ENCODE data around the gene ERFE.
"Not testable (repeated sequence)": the region's sequence is repeated elsewhere in the genome, so short reads cannot be mapped to it uniquely, and the experiment has no call there.

Gene ERFE

GRCh38 chr2:238169708-238170251 is 11.0 kb downstream of the ERFE start:
- DNase-seq (ENCODE audit: low read depth): peak; percentile 96

DNA sequence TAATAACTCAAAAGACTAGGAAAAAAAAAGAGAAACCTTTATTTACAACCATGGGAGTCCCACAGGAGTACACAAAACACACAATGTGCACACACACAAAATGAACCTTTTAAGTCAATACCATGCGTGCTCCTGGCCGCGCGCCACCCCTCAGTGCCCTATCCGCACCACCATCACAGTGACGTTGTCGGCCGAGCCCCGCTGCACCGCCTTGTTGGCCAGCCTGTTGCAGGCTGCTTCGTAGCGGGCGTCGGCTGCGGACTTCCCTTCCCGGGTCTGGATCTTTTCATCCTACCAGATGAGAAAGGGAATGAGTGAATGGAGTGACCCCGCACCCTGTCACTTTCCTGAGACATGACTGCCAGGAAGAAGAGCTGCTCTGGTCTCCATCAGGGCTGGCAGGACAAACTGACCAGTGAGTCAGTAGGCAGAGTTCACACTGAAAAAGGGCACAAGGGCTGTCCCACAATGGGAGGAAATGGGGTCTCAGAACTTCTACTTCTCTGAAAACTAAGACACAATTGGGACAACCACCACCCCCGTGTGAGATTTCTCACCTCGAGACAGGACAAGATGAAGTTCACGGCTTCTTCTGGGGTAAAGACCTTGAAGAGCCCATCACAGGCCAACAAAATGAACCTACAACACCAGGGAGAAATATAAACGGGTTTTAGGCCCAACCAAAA is 11.8 kb downstream of the ERFE start:
- no peak for DNase-seq (ENCODE audit: low read depth)

DNA sequence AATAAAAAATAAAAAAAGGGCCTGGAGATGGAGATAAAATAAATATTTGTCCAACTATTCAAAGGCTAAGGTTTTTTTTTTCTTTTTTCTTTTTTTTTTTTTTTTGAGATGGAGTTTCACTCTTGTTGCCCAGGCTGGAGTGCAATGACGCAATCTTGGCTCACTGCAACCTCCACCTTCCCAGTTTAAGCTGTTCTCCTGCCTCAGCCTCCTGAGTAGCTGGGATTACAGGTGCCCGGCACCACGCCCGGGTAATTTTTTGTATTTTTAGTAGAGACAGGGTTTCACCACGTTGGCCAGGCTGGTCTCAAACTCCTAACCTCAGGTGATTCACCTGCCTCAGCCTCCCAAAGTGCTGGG is 12.3 kb downstream of the ERFE start:
- not testable (repeated sequence) for DNase-seq (ENCODE audit: low read depth)

- no peak for DNase-seq (ENCODE audit: low read depth)
Measured at GRCh38 chr2:238171575-238172187, 12.9 kb downstream of the ERFE start.

- no peak for DNase-seq (ENCODE audit: low read depth)
Measured at GRCh38 chr2:238172439-238172838, 13.7 kb downstream of the ERFE start.

- DNase-seq (ENCODE audit: low read depth): no peak
Measured at GRCh38 chr2:238173692-238174091, 14.9 kb downstream of the ERFE start.

DNA sequence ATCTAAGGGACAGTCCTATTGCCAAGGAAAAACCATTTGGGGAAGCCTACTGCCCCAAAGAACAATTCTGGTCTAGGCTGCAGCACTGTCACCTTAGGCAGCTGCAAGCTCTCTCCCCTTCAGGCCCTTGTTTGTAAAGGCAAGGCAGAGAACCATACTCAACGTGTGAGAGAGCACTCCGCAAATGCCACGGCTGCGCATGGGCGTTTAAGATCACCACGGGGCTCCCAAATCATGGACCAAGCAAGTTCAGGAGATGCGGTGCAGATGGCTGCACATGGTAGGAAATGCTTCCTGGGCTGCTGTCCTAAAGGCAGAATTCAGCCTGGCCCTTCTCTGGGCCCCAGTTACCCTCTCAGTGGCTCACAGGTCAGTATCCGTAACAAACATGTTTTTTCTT is 15.5 kb downstream of the ERFE start:
- no peak for DNase-seq (ENCODE audit: low read depth)

DNA sequence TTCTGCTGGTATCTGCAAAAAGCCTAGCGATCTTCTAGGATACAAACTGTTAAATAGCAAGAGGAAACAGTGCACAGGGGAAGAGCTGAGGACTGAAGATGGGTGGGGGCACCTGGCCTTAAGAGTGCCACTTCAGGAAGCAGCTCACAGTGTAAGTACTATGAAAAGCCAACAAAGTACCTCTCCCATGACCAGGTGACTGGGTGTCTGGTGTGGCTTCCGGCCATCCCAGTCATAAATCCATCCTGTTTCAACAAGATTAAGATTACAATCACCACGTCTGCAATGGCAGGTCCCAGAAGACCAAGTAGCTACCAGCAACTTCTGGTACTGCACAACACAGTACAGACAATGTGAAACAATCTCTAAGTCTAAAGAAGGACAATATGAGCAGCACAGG is 15.9 kb downstream of the ERFE start:
- DNase-seq (ENCODE audit: low read depth): no peak

- DNase-seq (ENCODE audit: low read depth): no peak
Measured at GRCh38 chr2:238176613-238177012, 17.8 kb downstream of the ERFE start.

- no peak for DNase-seq (ENCODE audit: low read depth)
Measured at GRCh38 chr2:238180554-238180953, 21.8 kb downstream of the ERFE start.

DNA sequence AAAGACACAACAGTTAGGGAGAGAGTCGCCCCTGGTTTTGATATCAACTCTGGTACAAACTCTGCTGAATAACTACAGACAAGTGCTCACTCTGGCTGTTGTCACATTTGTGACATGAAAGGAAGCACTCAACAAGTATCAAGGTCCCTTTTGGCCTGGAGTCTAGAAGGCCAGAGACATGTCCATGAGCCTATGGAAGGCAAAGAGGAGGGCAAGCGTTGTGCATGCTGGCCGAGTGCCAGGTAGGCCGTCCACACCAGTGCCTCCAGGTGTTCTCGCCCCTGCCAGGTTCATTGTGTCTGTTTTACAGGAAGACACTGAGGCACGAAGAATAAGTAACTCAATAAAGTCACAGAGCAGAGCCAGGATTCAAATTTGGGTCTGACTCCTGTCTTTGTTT is 23.6 kb downstream of the ERFE start:
- DNase-seq (ENCODE audit: low read depth): no peak

GRCh38 chr2:238183821-238184220 is 25.1 kb downstream of the ERFE start:
- no peak for DNase-seq (ENCODE audit: low read depth)

DNA sequence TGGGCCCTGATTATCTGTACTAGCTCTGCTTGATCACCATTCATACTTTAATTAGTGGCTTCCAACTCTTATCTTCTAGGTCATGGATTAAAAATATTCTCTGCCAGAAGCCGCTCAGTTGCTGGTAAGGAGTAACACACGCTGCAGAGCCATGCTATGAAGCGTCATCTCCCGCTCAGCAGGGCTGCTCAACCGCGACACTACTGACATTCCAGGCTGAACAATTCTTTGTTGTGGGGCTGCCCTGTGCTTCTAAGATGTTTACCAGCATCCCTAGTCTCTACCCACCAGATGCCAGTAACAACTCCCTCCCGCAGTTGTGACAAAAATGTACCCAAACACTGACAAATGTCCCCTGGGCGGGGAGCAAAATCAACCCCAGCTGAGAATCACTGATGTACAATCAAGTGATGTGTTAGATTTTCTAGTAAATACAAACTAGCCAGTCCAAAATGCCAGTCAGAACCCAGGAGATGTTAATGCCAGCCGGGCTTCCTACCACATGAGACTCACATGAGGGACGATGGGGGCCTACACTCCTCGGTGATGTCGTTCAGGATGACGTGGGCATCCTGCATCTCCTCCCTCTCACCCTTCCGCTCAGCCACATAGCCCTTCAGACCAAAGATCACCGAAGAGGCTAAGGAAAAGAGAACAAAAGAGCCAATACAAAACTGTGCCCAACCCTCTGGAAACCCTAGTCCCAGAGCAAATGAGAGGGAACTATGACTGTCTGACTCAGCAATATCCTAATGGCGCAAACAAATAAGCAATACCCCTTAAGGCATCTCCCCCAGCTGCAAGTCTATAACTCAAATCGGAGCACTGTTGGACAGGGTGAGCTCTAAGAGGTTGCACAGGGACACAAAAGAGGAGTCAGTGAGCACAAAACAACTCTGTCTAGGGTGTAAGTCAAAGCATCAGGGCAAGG is 29.1 kb downstream of the ERFE start:
- DNase-seq (ENCODE audit: low read depth): no peak

DNA sequence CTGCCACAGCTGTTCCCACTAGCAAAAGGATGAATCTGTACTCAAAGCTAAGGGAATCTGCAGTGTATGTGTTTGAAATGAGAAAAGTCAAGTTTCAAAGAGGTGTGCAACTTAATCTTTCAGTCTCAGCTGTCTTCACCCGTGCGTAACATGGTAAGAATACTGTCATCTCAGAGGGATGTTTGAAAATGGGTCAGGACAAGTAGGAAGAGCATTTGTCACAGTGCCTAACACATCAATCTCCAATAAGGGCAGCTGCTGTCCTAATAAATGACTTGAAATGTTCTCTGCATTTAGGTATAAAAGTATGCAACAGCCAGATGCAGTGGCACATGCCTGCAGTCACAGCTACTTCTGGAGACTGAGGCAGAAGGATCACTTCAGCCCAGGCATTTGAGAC is 31.7 kb downstream of the ERFE start:
- DNase-seq (ENCODE audit: low read depth): no peak

DNA sequence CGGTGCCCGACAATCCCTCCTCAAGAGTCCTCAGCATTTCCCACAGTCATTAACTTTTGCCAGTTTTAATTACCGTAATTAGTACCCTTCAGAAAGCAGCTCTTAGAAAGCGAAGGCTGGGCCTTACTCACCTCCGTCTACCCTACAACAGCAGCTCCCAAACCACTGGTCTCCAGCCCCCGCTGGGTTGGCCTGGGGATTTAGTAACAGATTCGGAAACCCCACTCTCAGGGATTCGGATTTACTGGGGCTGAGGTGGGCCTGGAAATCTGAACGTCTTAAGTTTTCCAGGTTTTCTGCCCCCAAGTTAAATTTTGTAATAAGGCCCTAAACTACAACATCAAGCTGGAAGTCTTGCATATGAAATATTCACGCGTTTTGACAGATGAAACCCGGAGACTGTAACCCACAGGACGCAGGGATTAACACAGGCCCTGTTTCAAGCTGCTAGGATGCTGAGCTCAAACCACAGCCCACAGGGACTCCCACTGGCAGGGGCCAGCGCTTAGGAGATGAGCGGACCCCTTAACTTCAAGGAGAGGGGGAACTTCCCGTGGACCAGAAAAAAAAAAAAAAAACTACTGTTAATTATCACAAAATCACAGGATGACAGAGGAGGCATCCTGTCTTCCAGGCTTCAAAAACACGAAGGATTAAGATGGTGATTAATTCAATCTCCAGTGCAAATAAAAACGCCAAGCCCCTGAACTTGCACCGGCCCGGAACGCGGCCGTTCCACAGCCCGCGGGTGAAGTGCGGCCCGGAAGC is 43.7 kb downstream of the ERFE start:
- peak; percentile 38 for DNase-seq (ENCODE audit: low read depth)

GRCh38 chr2:238203094-238203972 is 44.6 kb downstream of the ERFE start, which contains the start of gene ILKAP:
Gene ILKAP (minus strand): TSS chr2:238203695. CDS start chr2:238203553, 142 bp downstream.
- DNase-seq (ENCODE audit: low read depth): peak; percentile 73

GRCh38 chr2:238203973-238204683 is 45.4 kb downstream of the ERFE start:
- no peak for DNase-seq (ENCODE audit: low read depth)

DNA sequence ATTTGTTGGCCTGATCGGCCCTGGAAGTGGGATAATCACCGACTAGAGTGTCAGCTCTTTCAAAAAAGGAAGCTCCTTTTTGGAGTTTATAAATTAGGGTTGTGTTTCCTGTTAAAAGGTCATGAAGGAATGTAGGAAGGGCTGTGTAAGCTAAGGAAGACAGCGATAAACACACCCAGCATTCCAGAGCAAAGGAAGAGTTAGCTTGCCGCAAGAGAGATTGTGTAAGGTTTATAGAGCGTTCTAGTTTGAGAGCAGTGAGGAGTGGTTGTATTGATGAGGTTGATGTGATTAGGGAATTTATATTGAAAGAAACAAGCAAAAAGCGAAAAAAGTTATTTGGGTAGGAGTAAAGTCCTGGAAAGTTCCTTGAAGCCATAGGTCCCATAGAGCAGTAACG is 48.2 kb downstream of the ERFE start:
- DNase-seq (ENCODE audit: low read depth): no peak

- no peak for DNase-seq (ENCODE audit: low read depth)
Measured at GRCh38 chr2:238216651-238217184, 57.9 kb downstream of the ERFE start.
